HFFc6 (cell line): ENCODE data around the gene PTPRD. TPM values are rescaled to one million over a fixed set of nuclear protein-coding genes. Genes with fewer than 3 reads are reported as not detected.
"Not testable (repeated sequence)": the region's sequence is repeated elsewhere in the genome, so short reads cannot be mapped to it uniquely, and the experiment has no call there.

Source experiments
- DNase-seq: peaks from one replicate; pipeline ENCODE4 v3.0.0-alpha.2; 2018
- H3K27ac Mint-ChIP-seq: 2 replicates; pipeline ENCODE4 v1.8.0; 2020; ENCODE audit warnings: mild to moderate bottlenecking, mixed read lengths
- H3K27me3 Mint-ChIP-seq: 2 replicates; pipeline ENCODE4 v1.8.0; 2021; ENCODE audit warnings: mild to moderate bottlenecking, moderate library complexity, mixed read lengths; ENCODE audit not compliant: insufficient read depth
- H3K36me3 Mint-ChIP-seq: 2 replicates; pipeline ENCODE4 v1.8.0; 2021; ENCODE audit warnings: low read depth, mixed read lengths
- H3K4me1 Mint-ChIP-seq: 2 replicates; pipeline ENCODE4 v1.8.0; 2020; ENCODE audit warnings: low read depth, mixed read lengths
- H3K4me3 Mint-ChIP-seq: 2 replicates; pipeline ENCODE4 v1.8.0; 2020; ENCODE audit warnings: mild to moderate bottlenecking, moderate library complexity, mixed read lengths
- H3K9me3 Mint-ChIP-seq: 2 replicates; pipeline ENCODE4 v1.8.0; 2020; ENCODE audit warnings: mild to moderate bottlenecking, mixed read lengths
- CTCF ChIP-seq: fragments of 200-600 bp; sonication (generic); IDR thresholded peaks from 2 replicates; pipeline ENCODE4 v1.5.0; 2021; ENCODE audit warnings: antibody characterized with exemption, mild to moderate bottlenecking
- total RNA-seq, 6 experiments: library from RNA; stranded (reverse); fragmentation: NEBNext Ultra II Directional; extraction: Animal tissue kit (Norgen Biotek cat#: 25700); gene quantifications; 2 replicates in 1 of 6; 3 replicates in 5 of 6; pipeline ENCODE4 v1.2.3, GENCODE V29; 2021

The PTPRD gene
- total RNA-seq, 6 experiments from 2014 or later = not detected

GRCh38 chr9:9469271-9469670, 1143.5 kb downstream of the PTPRD start:
- TF ChIP-seq CTCF = no peak
- Mint-ChIP-seq H3K36me3 (no peaks in the 10 kb centered on the region), H3K4me1 (no peaks in the 10 kb centered on the region), H3K9me3 (peaks cover 33% of the 10 kb centered on the region), H3K27ac (no peak overlapping the region), H3K4me3 (no peak overlapping the region), H3K27me3 (no peaks in the 10 kb centered on the region)
- DNase-seq = no peak

- not testable (repeated sequence) for H3K4me1 Mint-ChIP-seq, H3K36me3 Mint-ChIP-seq, H3K4me3 Mint-ChIP-seq, H3K27me3 Mint-ChIP-seq, H3K27ac Mint-ChIP-seq, DNase-seq
- H3K9me3 Mint-ChIP-seq = peaks cover 46% of the 10 kb centered on the region
Observed at GRCh38 chr9:9441874-9442273, 1170.9 kb downstream of the PTPRD start.

GRCh38 chr9:9437641-9438040, 1175.2 kb downstream of the PTPRD start:
- Mint-ChIP-seq H3K9me3 (peaks cover 41% of the 10 kb centered on the region), H3K27me3 (no peaks in the 10 kb centered on the region), H3K4me3 (no peak overlapping the region), H3K4me1 (no peaks in the 10 kb centered on the region), H3K36me3 (no peaks in the 10 kb centered on the region), H3K27ac (no peak overlapping the region)
- DNase-seq = no peak
- TF ChIP-seq CTCF = no peak

- DNase-seq, H3K4me1 Mint-ChIP-seq, H3K27ac Mint-ChIP-seq, H3K4me3 Mint-ChIP-seq, H3K27me3 Mint-ChIP-seq, H3K36me3 Mint-ChIP-seq: not testable (repeated sequence)
- H3K9me3 Mint-ChIP-seq = peaks cover 53% of the 10 kb centered on the region
Observed at GRCh38 chr9:9426454-9426853, 1186.3 kb downstream of the PTPRD start.

- DNase-seq = no peak
- Mint-ChIP-seq H3K27ac (no peak overlapping the region), H3K36me3 (no peaks in the 10 kb centered on the region), H3K27me3 (no peaks in the 10 kb centered on the region), H3K9me3 (peaks cover 43% of the 10 kb centered on the region), H3K4me3 (no peak overlapping the region), H3K4me1 (no peaks in the 10 kb centered on the region)
- no peak for TF ChIP-seq CTCF
Observed at GRCh38 chr9:9412241-9412640, 1200.6 kb downstream of the PTPRD start.

- no peak overlapping the region for H3K4me3 Mint-ChIP-seq
- H3K4me1 Mint-ChIP-seq = no peaks in the 10 kb centered on the region
- DNase-seq = no peak
- H3K27ac Mint-ChIP-seq = no peak overlapping the region
- H3K36me3 Mint-ChIP-seq = no peaks in the 10 kb centered on the region
- H3K27me3 Mint-ChIP-seq = no peaks in the 10 kb centered on the region
- no peak for TF ChIP-seq CTCF
- H3K9me3 Mint-ChIP-seq = peaks cover 31% of the 10 kb centered on the region
Observed at GRCh38 chr9:9410736-9411135, 1202.1 kb downstream of the PTPRD start.

- TF ChIP-seq CTCF = no peak
- no peak for DNase-seq
- Mint-ChIP-seq H3K9me3 (peaks cover 43% of the 10 kb centered on the region), H3K36me3 (no peaks in the 10 kb centered on the region), H3K27ac (no peak overlapping the region), H3K27me3 (no peaks in the 10 kb centered on the region; the same call in 1 of the 2 replicates), H3K4me3 (no peak overlapping the region), H3K4me1 (no peaks in the 10 kb centered on the region)
Observed at GRCh38 chr9:9399982-9400381, 1212.8 kb downstream of the PTPRD start.
